ENCODE results near the gene RHBG.
"Not testable (repeated sequence)": the region's sequence is repeated elsewhere in the genome, so short reads cannot be mapped to it uniquely, and the experiment has no call there.

RHBG gene

DNA sequence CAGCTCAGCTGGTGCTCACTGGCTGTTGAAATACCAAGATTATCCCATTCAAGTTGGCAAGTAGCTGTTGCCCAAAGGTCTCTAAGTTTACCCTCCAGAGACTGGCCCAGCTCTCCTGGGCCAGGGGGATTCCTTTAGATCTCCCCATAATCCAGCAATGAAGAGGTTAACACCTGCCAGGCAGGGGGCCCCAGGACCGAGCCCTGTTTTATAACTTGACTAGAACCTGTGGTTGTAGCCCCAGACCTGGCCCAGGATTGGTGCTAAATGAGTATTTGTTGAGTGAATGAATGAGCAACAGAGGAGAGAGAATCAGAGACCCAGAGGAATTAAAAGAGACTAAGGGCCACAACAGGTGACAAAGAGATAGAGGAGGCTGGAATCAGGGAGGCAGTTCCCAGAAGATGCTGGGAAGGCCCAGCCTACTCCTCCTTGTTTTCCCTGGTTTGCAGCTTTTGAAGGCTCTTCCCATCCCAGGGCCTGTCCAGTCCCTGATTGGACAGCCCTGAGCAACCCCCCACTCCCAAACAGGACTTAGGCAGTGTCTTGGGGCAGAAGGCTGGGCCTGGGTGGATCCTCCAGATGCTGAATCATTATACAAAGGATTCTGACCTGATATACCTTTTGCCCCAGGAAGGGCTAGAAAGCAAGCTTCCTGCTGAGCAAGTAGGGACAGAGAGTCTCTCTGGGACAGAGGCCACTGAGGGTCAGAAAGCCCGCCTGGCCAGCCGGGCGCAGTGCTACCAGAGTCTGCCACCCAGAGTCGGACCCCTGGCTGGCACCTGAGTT is 2.4 kb upstream of the RHBG start:
- DNase-seq (ENCODE audit: extremely low read depth, insufficient read length) = no peak
- H3K36me3 ChIP-seq (ENCODE audit: control insufficient read depth, insufficient read depth, low read length) = no peaks in the 10 kb centered on the region
- no peak overlapping the region for H3K4me3 ChIP-seq (replicated peaks; ENCODE audit: low read depth, low read length)
- TF ChIP-seq, protein P1, sequence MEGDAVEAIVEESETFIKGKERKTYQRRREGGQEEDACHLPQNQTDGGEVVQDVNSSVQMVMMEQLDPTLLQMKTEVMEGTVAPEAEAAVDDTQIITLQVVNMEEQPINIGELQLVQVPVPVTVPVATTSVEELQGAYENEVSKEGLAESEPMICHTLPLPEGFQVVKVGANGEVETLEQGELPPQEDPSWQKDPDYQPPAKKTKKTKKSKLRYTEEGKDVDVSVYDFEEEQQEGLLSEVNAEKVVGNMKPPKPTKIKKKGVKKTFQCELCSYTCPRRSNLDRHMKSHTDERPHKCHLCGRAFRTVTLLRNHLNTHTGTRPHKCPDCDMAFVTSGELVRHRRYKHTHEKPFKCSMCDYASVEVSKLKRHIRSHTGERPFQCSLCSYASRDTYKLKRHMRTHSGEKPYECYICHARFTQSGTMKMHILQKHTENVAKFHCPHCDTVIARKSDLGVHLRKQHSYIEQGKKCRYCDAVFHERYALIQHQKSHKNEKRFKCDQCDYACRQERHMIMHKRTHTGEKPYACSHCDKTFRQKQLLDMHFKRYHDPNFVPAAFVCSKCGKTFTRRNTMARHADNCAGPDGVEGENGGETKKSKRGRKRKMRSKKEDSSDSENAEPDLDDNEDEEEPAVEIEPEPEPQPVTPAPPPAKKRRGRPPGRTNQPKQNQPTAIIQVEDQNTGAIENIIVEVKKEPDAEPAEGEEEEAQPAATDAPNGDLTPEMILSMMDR (IDR thresholded peaks at IDR 0.05; ENCODE audit: insufficient read depth, low read length, poor library complexity, severe bottlenecking) = no peak
- no peaks in the 10 kb centered on the region; the same call in none of the 2 replicates for H3K27me3 ChIP-seq (replicated peaks; ENCODE audit: control insufficient read depth, insufficient read depth, low read length)

DNA sequence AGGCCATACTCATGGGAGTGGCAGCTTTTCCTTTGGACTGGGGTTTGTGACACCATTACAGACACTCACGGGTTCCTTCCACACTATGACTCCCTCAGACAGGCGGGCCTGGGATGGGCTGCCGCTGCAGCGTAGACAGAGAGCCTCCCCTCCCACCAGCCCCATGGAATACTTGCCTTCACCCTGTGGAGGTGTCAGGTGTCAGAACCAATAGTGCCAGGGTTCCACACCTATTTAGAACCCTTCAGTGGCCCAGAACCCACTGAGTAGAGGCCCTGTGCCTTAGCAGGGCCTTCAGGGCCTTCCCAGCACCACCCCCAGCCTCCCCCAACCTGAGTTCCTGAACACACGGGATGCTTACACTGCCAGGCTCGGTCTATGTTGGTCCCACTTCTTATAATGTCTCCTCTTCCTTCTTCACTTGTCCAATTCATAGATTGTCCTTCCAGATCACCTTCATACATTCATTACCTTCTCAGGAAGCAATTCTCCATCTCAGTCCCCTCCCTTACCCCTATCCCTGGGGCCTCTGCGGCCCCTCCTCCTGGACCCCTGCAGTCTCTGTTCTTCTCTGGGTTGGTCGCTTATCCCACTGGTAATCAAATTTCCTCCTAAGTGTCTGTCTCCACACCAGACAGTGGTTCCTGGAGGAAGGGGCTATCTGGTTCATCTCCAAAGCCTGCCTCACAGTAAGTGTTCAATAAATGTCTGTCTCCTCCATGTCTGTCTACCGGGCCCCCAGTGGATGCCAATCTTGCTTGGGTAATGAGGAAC is 1.4 kb upstream of the RHBG start:
- Histone ChIP-seq H3K36me3 (ENCODE audit: control insufficient read depth, insufficient read depth, low read length) (no peaks in the 10 kb centered on the region), H3K27me3 (replicated peaks; ENCODE audit: control insufficient read depth, insufficient read depth, low read length) (no peaks in the 10 kb centered on the region; the same call in none of the 2 replicates), H3K4me3 (replicated peaks; ENCODE audit: low read depth, low read length) (no peak overlapping the region)
- no peak for DNase-seq (ENCODE audit: extremely low read depth, insufficient read length)
- TF ChIP-seq, protein P1 (IDR thresholded peaks at IDR 0.05; ENCODE audit: insufficient read depth, low read length, poor library complexity, severe bottlenecking) = no peak

DNA sequence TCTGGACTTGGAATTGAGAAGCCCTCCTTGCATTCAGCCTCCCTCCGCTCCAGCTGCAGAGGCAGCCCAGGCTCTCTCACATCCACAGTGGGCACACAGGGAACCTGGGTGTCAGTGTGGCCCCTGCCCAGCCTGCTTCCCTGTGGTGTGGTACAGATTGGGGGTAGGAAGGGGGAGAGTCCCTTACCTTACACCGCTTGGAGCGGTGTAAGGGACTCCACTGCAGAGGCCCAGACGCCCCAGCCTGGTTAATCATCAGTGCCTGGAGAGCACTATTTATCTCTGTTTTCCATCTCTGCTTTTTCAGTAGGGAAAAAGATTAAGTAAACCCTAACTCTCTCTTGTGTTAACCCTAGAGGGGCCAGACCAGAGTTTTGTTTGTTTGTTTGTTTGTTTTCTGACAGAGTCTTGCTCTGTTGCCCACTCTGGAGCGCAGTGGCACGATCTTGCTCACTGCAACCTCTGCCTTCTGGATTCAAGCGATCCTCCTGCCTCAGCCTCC is 803 bp upstream of the RHBG start:
- no peak for DNase-seq (ENCODE audit: extremely low read depth, insufficient read length)
- TF ChIP-seq, protein P1 (IDR thresholded peaks at IDR 0.05; ENCODE audit: insufficient read depth, low read length, poor library complexity, severe bottlenecking) = no peak
- H3K27me3 ChIP-seq (replicated peaks; ENCODE audit: control insufficient read depth, insufficient read depth, low read length) = no peaks in the 10 kb centered on the region; the same call in none of the 2 replicates
- no peaks in the 10 kb centered on the region for H3K36me3 ChIP-seq (ENCODE audit: control insufficient read depth, insufficient read depth, low read length)
- H3K4me3 ChIP-seq (replicated peaks; ENCODE audit: low read depth, low read length) = no peak overlapping the region

DNA sequence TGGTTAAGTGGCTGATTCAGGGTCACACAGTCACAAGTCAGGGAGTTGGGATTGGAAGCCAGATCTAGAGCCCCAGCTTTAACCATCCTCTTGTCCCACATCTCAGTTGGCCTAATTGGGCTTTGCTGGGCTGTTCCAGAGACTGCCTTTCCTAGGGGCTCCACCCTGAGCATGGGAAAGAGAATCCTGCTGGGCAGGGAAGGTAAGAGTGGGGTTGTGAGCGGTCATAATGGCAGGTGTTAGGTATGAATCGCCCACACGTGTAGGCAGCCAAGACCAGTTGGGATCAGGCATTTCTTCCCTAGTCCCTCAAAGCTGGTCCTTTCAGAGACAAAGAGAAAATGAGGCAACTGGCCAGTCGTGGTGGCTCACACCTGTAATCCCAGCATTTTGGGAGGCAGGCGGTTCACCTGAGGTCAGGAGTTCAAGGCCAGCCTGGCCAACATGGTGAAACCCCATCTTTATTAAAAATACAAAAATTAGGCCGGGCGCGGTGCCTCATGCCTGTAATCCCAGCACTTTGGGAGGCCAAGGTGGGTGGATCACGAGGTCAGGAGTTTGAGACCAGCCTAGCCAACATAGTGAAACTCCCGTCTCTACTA is 775 bp downstream of the RHBG start:
- H3K4me3 ChIP-seq (replicated peaks; ENCODE audit: low read depth, low read length); DNase-seq (ENCODE audit: extremely low read depth, insufficient read length); H3K36me3 ChIP-seq (ENCODE audit: control insufficient read depth, insufficient read depth, low read length); H3K27me3 ChIP-seq (replicated peaks; ENCODE audit: control insufficient read depth, insufficient read depth, low read length): not testable (repeated sequence)

DNA sequence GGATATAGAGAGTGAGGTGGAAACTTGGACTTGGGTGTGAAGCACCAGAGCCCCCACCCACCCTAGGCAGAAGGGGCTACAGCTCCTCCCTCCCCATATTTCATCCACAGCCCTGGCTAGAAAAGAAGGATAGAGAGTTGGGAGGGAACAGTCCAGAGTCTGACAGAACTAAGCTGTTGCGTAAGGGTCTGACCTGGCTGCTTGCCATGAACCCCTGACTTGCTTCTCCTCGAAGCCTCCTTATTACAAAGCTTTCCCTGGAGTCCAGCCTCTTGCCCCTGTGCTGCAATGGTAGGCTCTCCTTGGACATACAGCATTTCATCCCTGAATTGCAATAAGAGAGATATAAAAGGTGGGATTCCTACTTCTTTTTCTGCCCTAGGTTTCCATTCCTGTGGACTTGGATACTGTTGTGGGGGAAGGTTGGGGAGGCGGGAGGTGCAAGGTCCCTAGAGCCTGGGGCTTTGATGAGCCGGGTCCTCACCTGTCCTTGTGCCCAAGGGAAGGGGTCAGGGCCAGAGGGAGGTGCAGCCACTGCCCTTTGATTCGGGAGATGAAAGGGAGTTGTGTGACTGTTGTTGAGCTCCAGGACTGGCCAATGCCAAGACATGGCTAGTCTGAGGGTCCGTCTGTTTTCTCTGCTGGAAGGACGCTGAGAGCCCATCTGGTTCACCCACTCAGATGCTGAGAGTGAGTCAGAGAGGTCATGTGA is 2.7 kb downstream of the RHBG start:
- no peaks in the 10 kb centered on the region for H3K36me3 ChIP-seq (ENCODE audit: control insufficient read depth, insufficient read depth, low read length)
- TF ChIP-seq, protein P1 (IDR thresholded peaks at IDR 0.05; ENCODE audit: insufficient read depth, low read length, poor library complexity, severe bottlenecking) = no peak
- DNase-seq (ENCODE audit: extremely low read depth, insufficient read length) = no peak
- H3K27me3 ChIP-seq (replicated peaks; ENCODE audit: control insufficient read depth, insufficient read depth, low read length) = no peaks in the 10 kb centered on the region; the same call in none of the 2 replicates
- no peak overlapping the region for H3K4me3 ChIP-seq (replicated peaks; ENCODE audit: low read depth, low read length)

All from GM06990 (cell line).